ENCODE measurements around the gene SUPT4H1.

The SUPT4H1 gene

DNA sequence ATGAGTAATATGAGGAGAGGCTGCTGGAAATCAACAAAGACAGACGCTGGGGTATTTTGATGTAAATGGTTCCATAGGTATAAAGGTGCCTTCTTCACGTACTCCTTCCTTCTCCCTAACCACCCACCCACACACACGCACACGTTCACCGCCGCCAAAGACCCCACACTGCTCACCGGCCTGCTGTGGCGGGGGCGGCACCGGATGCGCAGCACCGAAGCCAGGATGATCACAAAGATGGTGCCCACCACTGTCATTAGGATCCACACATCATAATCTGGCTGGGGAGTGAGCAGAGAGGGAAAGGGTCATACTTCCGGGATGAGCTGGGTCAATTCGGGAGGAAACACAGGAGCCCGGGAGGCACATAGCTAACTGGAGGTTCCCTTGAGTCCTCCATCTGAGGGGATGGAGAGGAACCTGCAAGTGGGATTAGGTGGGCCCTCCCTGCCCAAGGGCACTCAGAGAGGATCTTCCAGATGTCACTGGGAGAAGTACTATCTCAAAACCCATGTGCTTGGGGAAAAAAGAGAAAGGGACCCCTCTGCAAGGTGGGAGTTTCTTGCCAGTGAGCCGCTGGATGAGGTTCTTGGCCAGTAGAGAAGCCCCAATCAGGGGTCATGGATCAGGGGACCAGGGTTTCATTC, 10.5 kb upstream of the SUPT4H1 start:
- no peaks in the 10 kb centered on the region for H3K9me3 Mint-ChIP-seq
- H3K27me3 Mint-ChIP-seq: no peaks in the 10 kb centered on the region
- H3K27ac Mint-ChIP-seq: no peak overlapping the region
- no peak overlapping the region for H3K4me3 Mint-ChIP-seq
- peaks cover 3% of the 10 kb centered on the region for H3K4me1 Mint-ChIP-seq (ENCODE audit: low read depth)
- no peak for DNase-seq
- H3K36me3 Mint-ChIP-seq (ENCODE audit: low read depth): peaks cover 2% of the 10 kb centered on the region

DNA sequence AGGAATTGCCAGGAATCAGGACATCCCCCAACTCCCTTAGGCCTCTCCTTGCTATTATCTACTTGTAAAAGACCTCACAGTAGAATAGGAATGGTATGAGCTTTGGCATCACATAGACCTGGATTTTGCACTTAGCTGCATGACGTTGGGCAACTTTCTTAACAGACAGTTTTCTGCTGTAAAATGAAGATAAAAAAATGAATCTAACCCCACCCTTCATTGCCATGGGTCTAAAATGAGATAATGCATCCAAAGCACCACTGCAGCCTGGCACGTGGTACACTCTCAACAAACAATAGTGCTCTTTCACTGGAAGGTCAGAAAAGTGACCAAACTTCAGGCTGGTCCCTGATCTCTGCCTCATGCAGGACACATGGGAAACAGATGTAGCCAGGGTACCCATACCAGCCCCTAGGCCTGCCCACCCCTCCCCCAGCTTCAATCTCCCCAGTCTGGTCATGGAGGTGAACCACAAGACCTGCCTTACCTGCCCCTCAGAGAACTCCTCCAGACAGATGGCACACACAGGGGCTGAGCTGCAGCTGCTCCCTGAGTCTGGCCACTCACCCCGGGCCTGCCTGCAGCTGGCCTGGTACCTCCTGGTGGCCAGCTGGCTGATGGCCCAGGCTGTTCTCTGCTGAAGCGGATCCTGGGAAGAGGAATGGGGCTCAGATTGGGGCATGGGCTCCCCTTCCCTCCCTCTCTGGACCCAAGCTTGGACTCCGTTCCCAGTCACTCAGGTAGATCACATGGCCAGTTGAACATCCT, 8.5 kb upstream of the SUPT4H1 start:
- no peaks in the 10 kb centered on the region for H3K4me1 Mint-ChIP-seq (ENCODE audit: low read depth)
- no peak for DNase-seq
- no peaks in the 10 kb centered on the region for H3K27me3 Mint-ChIP-seq
- H3K36me3 Mint-ChIP-seq (ENCODE audit: low read depth): peaks cover 2% of the 10 kb centered on the region
- H3K4me3 Mint-ChIP-seq: no peak overlapping the region
- no peak overlapping the region for H3K27ac Mint-ChIP-seq
- H3K9me3 Mint-ChIP-seq: no peaks in the 10 kb centered on the region

GRCh38 chr17:58358408-58359172, 6.6 kb upstream of the SUPT4H1 start:
- no peak overlapping the region for H3K4me3 Mint-ChIP-seq
- H3K9me3 Mint-ChIP-seq: no peaks in the 10 kb centered on the region
- DNase-seq: no peak
- no peak overlapping the region for H3K27ac Mint-ChIP-seq
- H3K27me3 Mint-ChIP-seq: no peaks in the 10 kb centered on the region
- H3K36me3 Mint-ChIP-seq (ENCODE audit: low read depth): peaks cover 2% of the 10 kb centered on the region
- peaks cover 6% of the 10 kb centered on the region for H3K4me1 Mint-ChIP-seq (ENCODE audit: low read depth)

DNA sequence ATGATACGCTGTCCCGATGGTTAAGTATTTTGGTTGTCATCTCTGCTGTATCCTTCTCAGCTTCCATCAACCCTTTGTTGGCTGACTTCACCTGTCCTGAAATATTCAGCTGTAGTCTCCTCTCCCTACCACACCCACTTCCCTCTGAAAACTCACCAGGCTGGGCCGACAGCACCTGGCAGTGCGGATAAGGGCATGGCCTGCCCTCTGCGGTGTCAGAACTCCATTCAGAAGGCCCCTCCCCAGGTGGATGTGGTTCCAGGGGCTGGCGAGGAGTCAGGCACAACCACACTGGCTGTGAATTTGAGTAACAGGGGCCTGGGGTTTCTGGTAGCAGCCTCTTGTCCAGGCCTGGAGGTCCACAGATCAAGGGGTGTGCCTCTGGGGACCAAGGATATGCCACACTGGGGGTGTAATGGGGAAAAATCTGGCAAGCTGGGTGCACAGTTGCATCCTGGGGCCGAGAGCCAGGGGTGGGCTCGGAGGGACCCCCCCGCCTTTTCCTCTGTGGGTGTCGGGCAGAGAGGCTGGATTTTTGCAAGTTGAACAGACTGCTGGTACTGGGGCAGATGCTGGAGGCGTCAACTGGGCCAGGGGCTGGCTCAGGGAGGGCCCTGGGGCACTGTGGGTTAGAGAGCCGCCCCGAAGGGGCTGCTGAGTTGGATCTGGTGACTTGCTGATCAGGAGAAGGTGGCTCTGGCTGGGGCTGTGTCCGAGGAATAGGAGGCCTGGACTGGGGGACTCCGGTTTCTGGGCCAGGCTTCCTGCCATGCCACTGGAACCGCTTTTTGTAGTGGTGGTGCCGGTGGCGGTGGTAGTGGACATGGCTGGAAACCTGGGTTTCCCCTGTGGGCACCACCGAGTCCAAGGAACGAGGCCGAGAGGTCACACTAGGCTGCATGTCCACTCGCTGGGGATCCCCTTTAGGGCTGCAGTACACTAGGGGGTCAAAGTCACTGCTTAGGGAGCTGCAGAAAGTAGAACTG, 5.6 kb upstream of the SUPT4H1 start:
- Mint-ChIP-seq H3K27ac (no peak overlapping the region), H3K4me1 (ENCODE audit: low read depth) (peaks cover 15% of the 10 kb centered on the region), H3K27me3 (no peaks in the 10 kb centered on the region), H3K9me3 (no peaks in the 10 kb centered on the region), H3K36me3 (ENCODE audit: low read depth) (peaks cover 11% of the 10 kb centered on the region), H3K4me3 (no peak overlapping the region)
- DNase-seq: no peak

- no peak for DNase-seq
- peaks cover 20% of the 10 kb centered on the region for H3K4me1 Mint-ChIP-seq (ENCODE audit: low read depth)
- no peaks in the 10 kb centered on the region for H3K9me3 Mint-ChIP-seq
- no peak overlapping the region for H3K4me3 Mint-ChIP-seq
- no peak overlapping the region for H3K27ac Mint-ChIP-seq
- H3K27me3 Mint-ChIP-seq: no peaks in the 10 kb centered on the region
- H3K36me3 Mint-ChIP-seq (ENCODE audit: low read depth): peaks cover 22% of the 10 kb centered on the region
Measured at GRCh38 chr17:58356231-58356630, 4.2 kb upstream of the SUPT4H1 start.

- Mint-ChIP-seq H3K4me1 (ENCODE audit: low read depth) (peaks cover 27% of the 10 kb centered on the region), H3K27ac (peak overlapping the region; percentile 99), H3K9me3 (no peaks in the 10 kb centered on the region), H3K27me3 (no peaks in the 10 kb centered on the region), H3K36me3 (ENCODE audit: low read depth) (peaks cover 36% of the 10 kb centered on the region), H3K4me3 (no peak overlapping the region)
- no peak for DNase-seq
Measured at GRCh38 chr17:58354541-58355216, 2.7 kb upstream of the SUPT4H1 start.

DNA sequence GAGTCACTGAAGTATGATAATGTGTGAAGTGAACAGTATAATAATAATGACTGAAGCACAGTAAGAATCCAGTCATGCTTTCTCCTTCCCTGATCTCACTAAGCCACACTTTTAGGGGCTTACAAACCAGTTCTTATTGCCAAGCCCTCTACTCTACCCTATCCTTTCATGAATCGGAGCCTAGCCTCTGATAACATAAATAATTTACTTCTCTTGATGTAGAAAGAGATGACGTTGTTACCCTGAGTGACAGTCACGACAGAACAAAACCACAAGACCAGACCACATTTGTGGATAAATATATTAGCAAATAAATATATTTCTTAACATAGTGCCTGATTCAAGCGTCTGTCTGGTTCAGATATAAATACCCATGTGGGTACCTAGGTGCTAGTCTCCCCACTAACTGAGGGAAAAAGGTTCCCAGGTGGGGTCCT, 1.4 kb upstream of the SUPT4H1 start:
- no peaks in the 10 kb centered on the region for H3K9me3 Mint-ChIP-seq
- H3K36me3 Mint-ChIP-seq (ENCODE audit: low read depth): peaks cover 48% of the 10 kb centered on the region
- H3K4me1 Mint-ChIP-seq (ENCODE audit: low read depth): peaks cover 40% of the 10 kb centered on the region
- H3K27me3 Mint-ChIP-seq: no peaks in the 10 kb centered on the region
- no peak for DNase-seq
- H3K4me3 Mint-ChIP-seq: peak overlapping the region; percentile 100
- H3K27ac Mint-ChIP-seq: peak overlapping the region; percentile 99

- Mint-ChIP-seq H3K36me3 (ENCODE audit: low read depth) (peaks cover 53% of the 10 kb centered on the region), H3K4me3 (peak overlapping the region; percentile 100), H3K27me3 (no peaks in the 10 kb centered on the region), H3K4me1 (ENCODE audit: low read depth) (peaks cover 46% of the 10 kb centered on the region), H3K27ac (peak overlapping the region; percentile 99), H3K9me3 (no peaks in the 10 kb centered on the region)
- peak; percentile 58 for DNase-seq
Measured at GRCh38 chr17:58352596-58353388, 791 bp upstream of the SUPT4H1 start.

- Mint-ChIP-seq H3K27me3 (no peaks in the 10 kb centered on the region), H3K4me3 (peak overlapping the region; percentile 100), H3K4me1 (ENCODE audit: low read depth) (peaks cover 62% of the 10 kb centered on the region), H3K9me3 (no peaks in the 10 kb centered on the region), H3K27ac (peak overlapping the region; percentile 99), H3K36me3 (ENCODE audit: low read depth) (peaks cover 69% of the 10 kb centered on the region)
- DNase-seq: no peak
Measured at GRCh38 chr17:58351182-58351581, 819 bp downstream of the SUPT4H1 start.

DNA sequence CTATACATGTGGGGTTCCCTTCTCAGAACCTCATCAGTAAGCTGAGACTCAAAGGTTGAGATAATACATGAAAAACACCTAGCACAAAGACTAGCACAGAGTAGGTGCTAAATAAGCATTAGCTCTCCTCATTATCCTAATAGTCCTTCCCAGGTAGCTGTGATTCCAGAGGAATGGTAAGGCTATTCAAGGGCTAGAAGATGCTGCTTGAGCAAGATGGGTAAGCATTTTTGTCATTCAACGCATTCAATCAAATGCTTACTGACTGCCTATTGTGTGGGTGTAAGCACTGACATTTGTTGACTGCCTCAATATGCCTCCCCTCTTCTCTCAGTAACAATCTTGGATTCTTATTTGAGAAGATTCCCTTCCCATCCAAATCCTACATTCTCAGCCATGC, 4.0 kb downstream of the SUPT4H1 start:
- H3K4me3 Mint-ChIP-seq: no peak overlapping the region
- no peaks in the 10 kb centered on the region for H3K27me3 Mint-ChIP-seq
- no peaks in the 10 kb centered on the region for H3K9me3 Mint-ChIP-seq
- DNase-seq: no peak
- peak overlapping the region; percentile 100 for H3K27ac Mint-ChIP-seq
- peaks cover 83% of the 10 kb centered on the region for H3K4me1 Mint-ChIP-seq (ENCODE audit: low read depth)
- H3K36me3 Mint-ChIP-seq (ENCODE audit: low read depth): peaks cover 93% of the 10 kb centered on the region

DNA sequence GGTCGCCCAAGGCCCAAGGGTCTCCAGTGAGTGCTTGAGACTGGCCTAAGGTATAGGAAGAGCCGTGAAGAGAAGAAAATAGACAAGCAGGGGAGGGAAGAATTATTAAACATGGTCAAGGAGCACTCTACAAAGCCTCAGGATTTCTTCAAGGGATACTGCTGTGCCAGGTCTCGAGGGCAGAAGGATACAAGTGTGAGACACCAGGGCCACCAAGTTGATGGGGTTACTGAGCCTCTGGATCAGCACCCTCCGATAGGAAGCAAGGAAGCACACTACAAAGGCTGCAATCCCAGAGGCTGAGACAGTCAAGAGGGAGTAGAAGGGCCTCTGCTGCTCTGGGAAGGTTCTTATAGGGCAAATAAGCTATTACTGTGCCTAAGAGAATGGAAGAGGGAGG, 6.5 kb downstream of the SUPT4H1 start:
- no peak for DNase-seq
- H3K27ac Mint-ChIP-seq: peak overlapping the region; percentile 100
- H3K4me1 Mint-ChIP-seq (ENCODE audit: low read depth): peaks cover 89% of the 10 kb centered on the region
- H3K4me3 Mint-ChIP-seq: peak overlapping the region; percentile 99
- H3K27me3 Mint-ChIP-seq: no peaks in the 10 kb centered on the region
- H3K9me3 Mint-ChIP-seq: no peaks in the 10 kb centered on the region
- peaks cover 95% of the 10 kb centered on the region for H3K36me3 Mint-ChIP-seq (ENCODE audit: low read depth)

GRCh38 chr17:58344791-58345157, 7.2 kb downstream of the SUPT4H1 start:
- Mint-ChIP-seq H3K36me3 (ENCODE audit: low read depth) (peaks cover 97% of the 10 kb centered on the region), H3K4me3 (peak overlapping the region; percentile 99), H3K27me3 (no peaks in the 10 kb centered on the region), H3K27ac (peak overlapping the region; percentile 100), H3K4me1 (ENCODE audit: low read depth) (peaks cover 93% of the 10 kb centered on the region), H3K9me3 (no peaks in the 10 kb centered on the region)
- DNase-seq: peak; percentile 82

All from activated T-cell treated with anti-CD3 and anti-CD28 coated beads, Interleukin-2, amount 50 U/mL, for 24 hours (primary cell).